Erythroblast (primary cell): ENCODE results near the gene HLA-DOA.

Source experiments
- DNase-seq, 2 experiments: peaks; one replicate each; lab custom pipeline; 2025; lab: John Stamatoyannopoulos, UW
- GATA1 ChIP-seq: IDR thresholded peaks from 2 replicates; pipeline ENCODE4 v1.6.1; 2011; ENCODE audit warnings: low read depth, mild to moderate bottlenecking, control low read depth, low read length, moderate library complexity
- POLR2A ChIP-seq: IDR thresholded peaks from 2 replicates; pipeline ENCODE4 v1.6.1; 2011; ENCODE audit warnings: mild to moderate bottlenecking, low read length

HLA-DOA gene

DNA sequence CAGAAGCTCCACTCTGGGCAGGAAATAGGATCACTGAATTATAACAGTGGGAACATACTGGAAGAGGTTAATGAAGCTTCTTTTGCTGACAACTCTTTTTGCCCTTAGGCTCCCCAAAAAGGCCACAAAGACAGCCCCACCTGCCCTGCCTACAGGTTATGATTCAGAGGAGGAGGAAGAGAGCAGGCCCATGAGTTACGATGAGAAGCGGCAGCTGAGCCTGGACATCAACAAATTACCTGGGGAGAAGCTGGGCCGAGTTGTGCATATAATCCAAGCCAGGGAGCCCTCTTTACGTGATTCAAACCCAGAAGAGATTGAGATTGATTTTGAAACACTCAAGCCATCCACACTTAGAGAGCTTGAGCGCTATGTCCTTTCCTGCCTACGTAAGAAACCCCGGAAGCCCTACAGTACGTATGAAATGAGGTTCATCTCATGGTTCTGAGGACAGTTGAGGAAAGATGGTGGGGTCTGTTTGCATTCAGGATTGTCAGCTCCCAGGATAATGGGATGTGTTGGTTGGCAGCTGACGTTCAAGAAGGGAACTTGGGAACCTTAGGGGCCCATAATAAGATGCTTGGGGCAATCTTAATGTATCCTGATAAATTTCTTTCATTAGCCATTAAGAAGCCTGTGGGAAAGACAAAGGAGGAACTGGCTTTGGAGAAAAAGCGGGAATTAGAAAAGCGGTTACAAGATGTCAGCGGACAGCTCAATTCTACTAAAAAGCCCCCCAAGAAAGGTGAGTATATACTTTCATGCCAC lies 29.5 kb downstream of the HLA-DOA start:
- TF ChIP-seq GATA1, result no peak
- TF ChIP-seq POLR2A, result no peak
- DNase-seq, result no peak

DNA sequence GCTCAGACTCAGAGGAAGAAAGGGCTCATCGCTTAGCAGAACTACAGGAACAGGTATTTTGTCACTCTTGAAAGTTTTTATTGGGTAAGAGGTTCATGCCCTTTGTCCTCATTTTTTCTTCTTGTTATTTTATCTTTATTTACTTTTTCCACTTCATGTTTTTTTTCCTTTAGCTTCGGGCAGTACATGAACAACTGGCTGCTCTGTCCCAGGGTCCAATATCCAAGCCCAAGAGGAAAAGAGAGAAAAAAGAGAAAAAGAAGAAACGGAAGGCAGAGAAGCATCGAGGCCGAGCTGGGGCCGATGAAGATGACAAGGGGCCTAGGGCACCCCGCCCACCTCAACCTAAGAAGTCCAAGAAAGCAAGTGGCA lies 31.5 kb downstream of the HLA-DOA start:
- no peak for TF ChIP-seq GATA1
- TF ChIP-seq POLR2A, result no peak

DNA sequence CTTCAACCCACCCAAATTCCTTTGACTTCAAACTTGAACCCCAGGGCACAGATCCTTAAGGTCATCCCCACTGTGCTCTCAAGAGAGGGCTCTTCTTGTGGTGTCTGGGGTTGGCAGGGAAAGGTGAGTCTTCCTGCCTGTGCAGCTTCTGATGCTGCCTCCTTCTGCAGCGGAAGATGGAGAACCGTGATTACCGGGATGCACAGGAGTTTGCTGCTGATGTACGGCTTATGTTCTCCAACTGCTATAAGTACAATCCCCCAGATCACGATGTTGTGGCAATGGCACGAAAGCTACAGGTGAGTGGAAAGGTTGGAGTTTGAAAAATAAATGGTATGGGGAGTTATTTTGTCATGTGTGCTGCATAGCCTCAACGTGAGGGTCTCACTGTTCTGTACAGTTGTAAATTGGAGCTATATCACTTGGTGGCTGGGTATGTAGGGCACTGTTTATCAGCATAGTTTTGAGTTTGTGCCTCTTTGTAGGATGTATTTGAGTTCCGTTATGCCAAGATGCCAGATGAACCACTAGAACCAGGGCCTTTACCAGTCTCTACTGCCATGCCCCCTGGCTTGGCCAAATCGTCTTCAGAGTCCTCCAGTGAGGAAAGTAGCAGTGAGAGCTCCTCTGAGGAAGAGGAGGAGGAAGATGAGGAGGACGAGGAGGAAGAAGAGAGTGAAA lies 32.0 kb downstream of the HLA-DOA start:
- no peak for TF ChIP-seq POLR2A
- TF ChIP-seq GATA1, result no peak
- no peak for DNase-seq

More for the DNA sequence above, 31.5 kb downstream of the HLA-DOA start:
- no peak for DNase-seq

DNA sequence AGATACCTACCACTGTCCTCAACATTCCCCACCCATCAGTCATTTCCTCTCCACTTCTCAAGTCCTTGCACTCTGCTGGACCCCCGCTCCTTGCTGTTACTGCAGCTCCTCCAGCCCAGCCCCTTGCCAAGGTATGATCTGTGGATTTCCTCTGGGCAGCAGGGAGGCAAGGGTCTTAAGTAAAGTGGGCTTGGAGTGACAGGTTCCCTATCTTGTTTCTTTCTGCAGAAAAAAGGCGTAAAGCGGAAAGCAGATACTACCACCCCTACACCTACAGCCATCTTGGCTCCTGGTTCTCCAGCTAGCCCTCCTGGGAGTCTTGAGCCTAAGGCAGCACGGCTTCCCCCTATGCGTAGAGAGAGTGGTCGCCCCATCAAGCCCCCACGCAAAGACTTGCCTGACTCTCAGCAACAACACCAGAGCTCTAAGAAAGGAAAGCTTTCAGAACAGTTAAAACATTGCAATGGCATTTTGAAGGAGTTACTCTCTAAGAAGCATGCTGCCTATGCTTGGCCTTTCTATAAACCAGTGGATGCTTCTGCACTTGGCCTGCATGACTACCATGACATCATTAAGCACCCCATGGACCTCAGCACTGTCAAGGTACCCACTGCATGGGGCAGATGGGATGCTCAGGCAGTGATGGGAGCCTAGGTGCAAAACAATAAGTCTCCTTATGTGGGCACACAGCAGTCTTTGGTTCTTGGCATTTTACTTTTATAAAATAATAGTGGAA lies 32.9 kb downstream of the HLA-DOA start:
- DNase-seq, result no peak
- no peak for TF ChIP-seq POLR2A
- no peak for TF ChIP-seq GATA1

DNA sequence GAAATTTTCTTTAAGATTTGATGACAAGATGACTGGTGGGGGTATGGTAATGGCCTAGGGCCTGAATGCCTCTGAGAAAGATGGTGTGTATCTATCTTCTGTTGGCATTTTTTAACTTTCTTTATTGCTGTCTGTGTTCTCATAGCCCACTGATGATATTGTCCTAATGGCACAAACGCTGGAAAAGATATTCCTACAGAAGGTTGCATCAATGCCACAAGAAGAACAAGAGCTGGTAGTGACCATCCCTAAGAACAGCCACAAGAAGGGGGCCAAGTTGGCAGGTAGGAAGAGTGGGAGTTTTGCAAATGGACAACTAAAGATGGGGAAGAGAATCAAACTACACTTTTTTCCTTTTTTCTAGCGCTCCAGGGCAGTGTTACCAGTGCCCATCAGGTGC lies 33.5 kb downstream of the HLA-DOA start:
- no peak for TF ChIP-seq GATA1
- no peak for TF ChIP-seq POLR2A
- DNase-seq, result no peak

DNA sequence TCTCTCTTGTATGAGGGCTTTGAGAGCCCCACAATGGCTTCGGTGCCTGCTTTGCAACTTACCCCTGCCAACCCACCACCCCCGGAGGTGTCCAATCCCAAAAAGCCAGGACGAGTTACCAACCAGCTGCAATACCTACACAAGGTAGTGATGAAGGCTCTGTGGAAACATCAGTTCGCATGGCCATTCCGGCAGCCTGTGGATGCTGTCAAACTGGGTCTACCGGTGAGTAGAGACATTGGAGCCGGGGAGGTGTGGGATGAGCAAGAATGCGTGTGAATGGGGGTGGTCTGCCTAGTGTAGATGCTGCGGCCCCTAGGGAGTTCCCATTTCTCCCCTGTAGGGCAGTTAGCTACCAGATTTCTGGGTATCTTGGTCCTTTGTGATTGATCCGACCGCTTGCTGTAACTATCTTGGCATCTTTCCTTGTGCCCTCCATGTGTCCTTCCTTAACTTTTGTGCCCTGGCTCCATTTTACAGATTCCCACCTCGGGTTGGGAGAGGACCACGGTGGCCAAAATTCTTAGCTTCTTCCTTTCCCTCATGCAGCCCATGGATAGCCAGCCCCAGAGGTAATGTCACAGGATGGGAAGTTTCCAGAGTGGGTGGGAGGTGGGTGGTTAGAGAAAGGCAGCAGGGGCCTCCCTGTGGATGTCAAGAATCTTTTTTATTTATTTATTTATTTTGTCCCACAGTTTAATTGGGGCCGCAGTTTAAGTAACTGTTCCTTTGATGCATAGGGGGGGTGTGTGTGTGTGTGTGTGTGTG lies 34.7 kb downstream of the HLA-DOA start:
- no peak for DNase-seq
- TF ChIP-seq GATA1 (no peak), POLR2A (no peak)

DNA sequence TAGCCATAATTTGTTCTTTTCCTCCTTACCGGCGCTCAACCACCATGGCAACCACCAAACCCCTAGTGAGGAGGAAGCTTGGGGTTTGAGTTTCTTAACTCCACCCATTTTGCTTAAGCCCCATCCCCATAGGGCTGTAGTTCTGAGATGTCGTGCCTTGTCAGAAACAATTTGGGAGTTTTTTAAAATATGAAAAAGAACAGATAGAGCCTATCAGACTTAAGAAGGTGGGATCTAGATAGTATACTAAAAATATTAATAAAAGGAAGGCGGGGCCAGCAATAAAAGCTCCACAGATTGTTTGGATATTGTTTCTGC lies 35.4 kb downstream of the HLA-DOA start:
- DNase-seq, result peak; percentile 63 to 65
- TF ChIP-seq GATA1 (no peak), POLR2A (no peak)

DNA sequence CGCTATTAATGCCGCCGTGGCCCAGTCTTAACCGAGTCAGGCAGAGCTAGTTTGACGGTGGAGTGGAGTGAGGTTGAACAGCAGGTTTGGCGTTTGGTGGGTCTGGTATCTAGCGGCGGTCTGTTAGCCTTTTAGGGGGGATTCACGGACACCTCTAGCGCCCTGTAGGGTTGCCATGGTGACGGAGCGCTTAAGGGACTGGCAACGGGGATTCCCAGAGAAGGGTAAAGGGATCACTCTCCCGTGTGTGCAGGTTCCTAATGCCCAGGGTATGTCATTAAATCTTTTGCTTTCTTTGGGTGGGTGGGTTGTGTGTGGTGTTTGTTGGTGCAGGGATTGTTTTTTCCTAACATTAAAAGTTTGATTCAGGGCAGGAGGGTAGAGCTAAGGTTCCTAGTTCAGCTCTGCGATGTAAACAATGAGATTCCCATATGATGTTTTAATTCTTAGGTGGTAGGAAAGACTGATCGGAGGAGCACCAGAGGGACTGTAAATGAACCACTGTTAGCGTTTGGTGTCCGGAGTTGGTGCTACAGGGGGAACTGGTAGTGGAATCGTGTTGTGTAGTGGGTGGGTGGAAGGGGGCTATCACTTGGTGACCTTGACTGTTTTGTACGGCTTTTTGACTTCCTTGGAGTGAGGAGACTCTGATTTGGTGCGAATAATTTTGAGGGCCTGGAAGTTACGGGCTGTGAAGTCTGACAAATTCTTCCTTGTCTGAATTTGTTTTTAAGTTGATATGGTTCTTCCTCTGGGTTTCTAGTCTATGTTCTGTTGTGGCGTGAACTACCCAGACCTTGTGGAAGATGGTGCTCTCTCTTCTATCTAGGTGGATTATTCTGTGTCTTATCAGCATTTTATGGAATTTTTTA lies 36.0 kb downstream of the HLA-DOA start:
- peak; percentile 69 to 79 for DNase-seq
- TF ChIP-seq POLR2A (no peak), GATA1 (no peak)

DNA sequence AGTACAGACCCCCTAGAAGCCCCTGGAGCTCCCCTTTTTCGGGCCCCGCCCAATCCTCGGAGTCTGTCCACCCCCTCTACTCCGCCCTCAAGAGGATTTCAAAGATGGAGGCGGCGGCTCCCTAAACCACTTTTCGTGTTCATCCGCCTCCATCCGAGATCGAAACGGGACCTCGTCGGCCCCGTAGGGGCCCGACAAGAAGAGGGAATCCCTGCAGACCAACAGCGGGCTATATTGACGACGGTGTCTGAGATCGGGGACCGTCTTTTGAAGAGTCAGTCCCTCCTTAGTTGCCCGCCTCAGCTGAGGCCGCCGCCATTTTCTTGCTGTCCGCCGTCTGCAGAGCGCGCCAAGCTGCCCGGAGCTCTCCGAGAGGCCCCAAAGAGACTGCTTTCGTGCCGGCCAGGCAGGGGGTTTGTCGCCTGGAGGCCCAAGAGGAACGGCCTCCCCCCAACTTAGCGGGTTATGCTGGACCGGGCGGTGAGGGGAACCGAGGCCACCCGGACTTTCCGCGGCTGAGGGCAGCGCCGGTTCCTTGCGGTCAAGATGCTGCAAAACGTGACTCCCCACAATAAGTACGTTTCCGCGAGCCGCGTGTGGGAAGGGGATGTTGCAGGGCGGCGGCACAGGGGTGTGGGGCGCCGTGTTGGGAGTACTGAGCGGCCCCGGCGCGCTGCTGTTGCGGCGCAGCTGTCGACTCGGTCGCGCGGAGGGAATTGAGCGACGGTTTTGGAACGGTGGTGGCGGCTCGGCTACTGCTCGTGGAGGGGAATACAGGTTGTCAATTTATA lies 36.8 kb downstream of the HLA-DOA start:
- DNase-seq, result peak; percentile 72 to 82
- TF ChIP-seq POLR2A (peak; percentile 80), GATA1 (no peak)

DNA sequence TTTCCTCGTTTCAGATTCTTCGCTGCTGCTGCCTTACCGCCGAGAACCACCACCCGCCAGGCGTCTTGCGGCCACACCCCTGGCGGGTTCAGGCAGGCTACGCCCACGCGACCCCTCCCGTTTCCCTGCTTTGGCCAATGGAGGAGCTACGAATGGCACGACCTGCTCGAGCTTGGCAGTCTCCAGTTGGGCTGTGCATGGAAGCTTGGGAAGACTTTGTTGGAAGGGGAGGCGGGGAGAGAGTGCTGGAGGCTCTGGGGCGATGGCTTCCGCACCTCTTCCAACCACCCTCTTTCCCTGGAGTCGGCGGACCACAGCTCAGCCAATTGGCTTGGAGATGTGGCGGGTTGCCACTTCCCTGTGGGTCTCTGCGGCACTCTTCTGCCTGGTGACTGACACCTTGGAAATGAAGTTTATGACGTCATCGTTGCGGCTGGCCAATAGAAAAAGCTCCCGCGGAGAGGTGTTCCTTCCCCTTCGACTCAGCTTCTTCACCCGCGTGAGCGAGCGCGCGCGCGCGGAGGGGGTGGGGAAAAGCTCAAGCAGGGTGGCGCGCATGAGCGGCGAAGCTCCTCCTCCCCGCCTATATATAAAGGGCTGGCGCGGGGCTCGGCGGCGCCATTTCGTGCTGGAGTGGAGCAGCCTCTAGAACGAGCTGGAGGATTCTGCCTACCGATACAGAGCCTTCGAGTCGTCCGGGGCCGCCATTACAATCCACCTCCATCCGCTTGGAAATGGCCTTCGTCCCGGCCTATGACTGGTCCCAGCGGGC lies 37.6 kb downstream of the HLA-DOA start:
- no peak for TF ChIP-seq GATA1
- peak; percentile 100 for TF ChIP-seq POLR2A
- peak; percentile 100 for DNase-seq

DNA sequence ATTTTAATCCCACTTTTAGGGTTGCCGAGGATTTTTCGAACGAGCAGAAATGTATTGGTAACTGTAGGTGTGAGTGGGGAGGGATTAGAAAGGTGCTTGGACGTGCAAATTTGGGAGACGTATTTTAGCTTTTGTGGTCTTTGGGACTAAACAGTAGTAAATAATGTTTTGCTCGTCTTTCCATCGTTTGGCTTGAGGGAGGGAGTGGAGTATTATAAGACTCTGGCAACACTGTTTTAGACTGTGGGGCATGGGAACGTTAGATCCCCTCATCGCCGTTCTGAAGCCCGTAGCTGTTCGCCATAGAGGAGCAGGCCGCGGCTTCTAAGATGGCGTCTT lies 38.2 kb downstream of the HLA-DOA start:
- TF ChIP-seq GATA1 (no peak), POLR2A (no peak)
- DNase-seq, result no peak
